GM18873 (cell line): ENCODE data around the gene SSR2.
"Not testable (repeated sequence)": the region's sequence is repeated elsewhere in the genome, so short reads cannot be mapped to it uniquely, and the experiment has no call there.

Experiments used
- ATAC-seq: cut with Tn5 transposase; IDR thresholded peaks from one replicate; pipeline ENCODE4 v1.9.1; 2021; ENCODE audit warnings: mild to moderate bottlenecking, moderate library complexity, moderate number of reproducible peaks; ENCODE audit not compliant: unreplicated experiment, low FRiP score

The SSR2 gene

GRCh38 chr1:156001021-156001661, 19.6 kb downstream of the SSR2 start:
- ATAC-seq = no peak

- no peak for ATAC-seq
Measured at GRCh38 chr1:155999964-156000363, 20.8 kb downstream of the SSR2 start.

GRCh38 chr1:155996166-155996565, 24.6 kb downstream of the SSR2 start:
- no peak for ATAC-seq

- ATAC-seq = no peak
Measured at GRCh38 chr1:155993595-155993994, 27.2 kb downstream of the SSR2 start.

- ATAC-seq = no peak
Measured at GRCh38 chr1:155990005-155990739, 30.6 kb downstream of the SSR2 start.

- no peak for ATAC-seq
Measured at GRCh38 chr1:155989242-155990004, 31.3 kb downstream of the SSR2 start.

- not testable (repeated sequence) for ATAC-seq
Measured at GRCh38 chr1:155984903-155985645, 35.7 kb downstream of the SSR2 start.

- ATAC-seq = no peak
Measured at GRCh38 chr1:155984341-155984740, 36.4 kb downstream of the SSR2 start.

GRCh38 chr1:155983191-155984024, 37.3 kb downstream of the SSR2 start:
- no peak for ATAC-seq

- ATAC-seq = no peak
Measured at GRCh38 chr1:155982106-155982505, 38.6 kb downstream of the SSR2 start.

- no peak for ATAC-seq
Measured at GRCh38 chr1:155981266-155982088, 39.3 kb downstream of the SSR2 start.

- no peak for ATAC-seq
Measured at GRCh38 chr1:155979597-155980343, 41.0 kb downstream of the SSR2 start.

- no peak for ATAC-seq
Measured at GRCh38 chr1:155978973-155979429, 41.8 kb downstream of the SSR2 start.

GRCh38 chr1:155978325-155978972, 42.3 kb downstream of the SSR2 start, which contains the start of gene ARHGEF2:
ARHGEF2 (minus strand) TSS chr1:155978547; CDS start chr1:155978427, 120 bp downstream.
- ATAC-seq = no peak

GRCh38 chr1:155977690-155978324, 42.9 kb downstream of the SSR2 start:
- no peak for ATAC-seq

GRCh38 chr1:155976913-155977689, 43.6 kb downstream of the SSR2 start:
- no peak for ATAC-seq
